Measurements from ENCODE around the gene TOMT.

- TF ChIP-seq CTCF (IDR thresholded peaks at IDR 0.05): no peak
- TF ChIP-seq EZH2 (IDR thresholded peaks at IDR 0.05; ENCODE audit: borderline replicate concordance, insufficient read depth, low read depth, low read length, poor library complexity, severe bottlenecking): no peak
Observed at GRCh38 chr11:72072348-72072747, 33.4 kb upstream of the TOMT start.
